ENCODE measurements around the gene TLR4.

Gene TLR4

DNA sequence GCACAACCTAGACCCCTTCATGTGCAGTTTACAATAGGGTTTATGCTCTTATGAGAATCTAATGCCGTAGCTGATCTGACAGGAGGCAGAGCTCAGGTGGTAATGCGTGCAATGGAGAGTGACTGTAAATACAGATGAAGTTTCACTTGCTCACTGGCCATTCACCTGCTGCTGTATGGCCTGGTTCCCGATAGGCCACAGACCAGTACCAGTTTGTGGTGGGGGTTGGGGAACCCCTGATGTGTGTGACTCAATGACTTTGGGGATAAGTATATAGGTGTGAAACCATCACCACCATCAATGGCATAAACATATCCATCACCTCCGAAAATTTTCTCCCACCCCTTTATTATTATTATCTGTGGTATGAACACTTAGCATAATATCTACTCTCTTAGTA is 42.1 kb downstream of the TLR4 start:
- FAIRE-seq: no peak

- no peak for FAIRE-seq
Measured at GRCh38 chr9:117747386-117747970, 43.3 kb downstream of the TLR4 start.

DNA sequence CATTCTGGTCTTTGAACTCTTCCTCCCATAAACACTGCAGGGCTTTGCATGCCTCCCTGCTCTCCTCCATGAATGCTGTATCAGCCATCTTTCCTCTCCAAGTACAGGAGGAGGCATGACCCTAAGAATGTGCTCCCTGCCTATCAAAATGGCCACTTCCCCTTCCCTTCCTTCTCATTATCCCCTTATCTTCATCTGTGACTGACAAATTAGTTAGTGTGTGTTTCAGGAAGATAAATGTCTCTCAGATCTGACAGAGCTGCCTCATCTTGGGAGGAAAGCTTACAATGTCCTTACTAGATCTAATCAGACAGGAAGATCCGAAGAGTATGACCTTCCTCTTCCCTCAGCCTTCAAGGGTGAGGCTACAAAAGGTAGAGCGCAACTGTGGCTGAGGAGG is 46.2 kb downstream of the TLR4 start:
- FAIRE-seq: no peak

- FAIRE-seq: no peak
Measured at GRCh38 chr9:117752894-117753293, 48.7 kb downstream of the TLR4 start.

DNA sequence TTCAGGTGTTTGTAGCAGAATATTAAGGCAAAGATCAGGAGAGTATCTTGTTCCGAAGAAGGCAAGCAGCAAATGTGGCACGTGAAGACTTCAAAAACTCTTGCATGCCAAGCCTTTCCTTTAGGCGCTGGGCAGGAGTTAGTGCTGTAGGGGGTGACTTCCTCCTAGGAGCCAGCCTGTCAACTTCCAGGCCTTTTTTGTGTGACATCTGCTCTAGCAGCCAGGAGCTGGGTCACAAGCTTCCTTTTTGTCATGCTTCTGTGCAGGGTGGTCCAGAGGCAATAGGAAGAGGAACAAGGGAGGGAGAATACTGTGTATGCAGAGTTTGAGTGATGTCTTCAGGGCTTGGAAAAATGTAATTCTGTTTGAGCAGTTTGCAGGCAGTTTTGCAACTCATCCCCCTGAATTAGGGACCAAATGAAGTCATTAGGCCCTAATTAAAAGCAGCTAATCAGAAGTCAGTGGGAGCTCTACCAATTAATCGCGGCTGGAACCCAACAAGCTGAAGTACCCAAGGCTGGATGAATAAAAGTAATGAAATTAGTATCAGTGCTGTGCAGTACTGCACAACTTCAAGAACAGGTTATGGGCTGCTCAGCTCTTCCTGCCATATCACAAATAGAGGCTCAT is 53.5 kb downstream of the TLR4 start:
- no peak for FAIRE-seq

GRCh38 chr9:117763314-117763713 is 59.1 kb downstream of the TLR4 start:
- FAIRE-seq: no peak

DNA sequence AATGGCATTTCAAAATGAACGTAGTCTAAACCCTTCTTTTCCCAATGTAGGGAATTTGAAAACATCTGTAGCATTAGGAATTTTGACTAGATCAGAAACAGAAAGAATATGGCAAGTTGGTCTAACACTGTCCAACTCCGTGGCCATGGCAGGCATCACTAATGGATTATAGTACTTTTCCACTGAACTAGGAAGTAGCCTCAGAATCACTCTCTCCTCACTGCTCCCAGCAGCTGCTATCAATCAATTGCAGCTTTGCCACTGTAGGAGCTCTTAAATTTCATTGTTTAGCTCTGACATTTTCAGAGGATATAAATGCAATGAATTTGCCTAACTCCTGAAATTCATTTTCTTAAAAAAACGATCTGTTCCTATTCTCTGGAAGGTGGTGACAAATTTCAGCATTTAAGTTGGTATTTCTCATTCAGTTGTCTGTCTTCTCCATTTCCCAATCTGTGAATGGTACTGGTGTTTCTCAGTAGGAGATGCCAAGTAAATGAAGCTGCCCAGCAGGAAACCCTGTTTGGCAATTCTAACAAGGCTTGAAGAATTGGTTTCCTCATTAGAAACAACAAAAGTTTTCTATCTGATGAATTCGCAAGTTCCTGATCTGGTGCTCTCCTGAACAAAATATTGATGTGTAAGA is 64.7 kb downstream of the TLR4 start:
- no peak for FAIRE-seq

- no peak for FAIRE-seq
Measured at GRCh38 chr9:117771136-117771535, 66.9 kb downstream of the TLR4 start.

DNA sequence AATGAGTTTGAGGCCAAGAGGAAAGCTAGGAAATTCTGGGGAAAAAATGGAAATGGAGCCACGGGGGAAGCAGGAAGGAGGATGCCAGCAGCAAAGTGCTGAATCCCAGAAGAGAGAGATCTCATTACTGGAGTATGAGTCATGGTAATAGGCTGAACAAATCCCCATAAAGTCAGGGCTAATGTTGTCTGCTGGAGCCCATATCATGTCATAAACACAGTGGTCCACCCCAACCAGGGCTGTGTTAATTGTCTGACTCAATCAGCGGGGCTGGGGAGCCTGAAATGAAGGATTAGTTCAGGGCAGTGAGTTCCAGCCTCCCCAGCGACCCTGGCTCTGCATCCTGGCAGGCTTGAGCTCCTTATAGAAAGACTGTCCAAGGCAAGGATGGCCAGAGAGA is 68.8 kb downstream of the TLR4 start:
- no peak for FAIRE-seq

Measured in TTC549 (cell line).